Activated CD4-positive, alpha-beta T cell treated with anti-CD3 and anti-CD28 coated beads, Interleukin-10, Interleukin-2, amounts not matched to agents 100 ng/mL and 50 ng/mL, durations not matched to agents 16 hours and 8 hours (primary cell): ENCODE data around the gene ATP4B.
"Not testable (repeated sequence)": the region's sequence is repeated elsewhere in the genome, so short reads cannot be mapped to it uniquely, and the experiment has no call there.

Experiments used
- DNase-seq: peaks from one replicate; pipeline ENCODE4 v3.0.0-alpha.2; 2020

ATP4B gene

GRCh38 chr13:113638806-113639205, 19.2 kb downstream of the ATP4B start:
- no peak for DNase-seq

- no peak for DNase-seq
Observed at GRCh38 chr13:113638173-113638746, 19.7 kb downstream of the ATP4B start.

GRCh38 chr13:113637262-113638160, 20.5 kb downstream of the ATP4B start:
- no peak for DNase-seq

- DNase-seq = no peak
Observed at GRCh38 chr13:113636266-113636963, 21.6 kb downstream of the ATP4B start.

- no peak for DNase-seq
Observed at GRCh38 chr13:113635709-113636108, 22.3 kb downstream of the ATP4B start.

GRCh38 chr13:113635048-113635420, 23.0 kb downstream of the ATP4B start:
- DNase-seq = no peak

GRCh38 chr13:113634279-113635047, 23.5 kb downstream of the ATP4B start:
- no peak for DNase-seq

GRCh38 chr13:113633485-113633873, 24.5 kb downstream of the ATP4B start:
- no peak for DNase-seq

- DNase-seq = no peak
Observed at GRCh38 chr13:113632706-113633484, 25.1 kb downstream of the ATP4B start.

GRCh38 chr13:113631341-113632095, 26.5 kb downstream of the ATP4B start:
- DNase-seq = no peak

- no peak for DNase-seq
Observed at GRCh38 chr13:113630804-113631203, 27.2 kb downstream of the ATP4B start.

GRCh38 chr13:113630296-113630695, 27.7 kb downstream of the ATP4B start:
- DNase-seq = no peak

- no peak for DNase-seq
Observed at GRCh38 chr13:113629866-113630265, 28.1 kb downstream of the ATP4B start.

- DNase-seq = no peak
Observed at GRCh38 chr13:113628291-113629270, 29.4 kb downstream of the ATP4B start.

- no peak for DNase-seq
Observed at GRCh38 chr13:113627136-113627535, 30.9 kb downstream of the ATP4B start.

- DNase-seq = no peak
Observed at GRCh38 chr13:113625965-113626721, 31.9 kb downstream of the ATP4B start.

- DNase-seq = not testable (repeated sequence)
Observed at GRCh38 chr13:113624640-113625304, 33.2 kb downstream of the ATP4B start.

- no peak for DNase-seq
Observed at GRCh38 chr13:113624235-113624587, 33.8 kb downstream of the ATP4B start.
